PFSK-1 (cell line): ENCODE measurements around the gene PPARGC1A.

ENCODE experiments used
- FOXP2 ChIP-seq: optimal IDR thresholded peaks from 2 replicates; pipeline ENCODE3; 2011; ENCODE audit warnings: borderline replicate concordance, control low read depth, inconsistent platforms; ENCODE audit not compliant: insufficient read depth; ENCODE audit errors: extremely low read length, extremely low read depth
- POLR2AphosphoS5 ChIP-seq: IDR thresholded peaks from 2 replicates; pipeline ENCODE4 v1.6.1; 2012; ENCODE audit warnings: low read depth, mild to moderate bottlenecking, control low read depth, low read length, moderate library complexity
- SIN3A ChIP-seq: IDR thresholded peaks from 2 replicates; pipeline ENCODE4 v1.6.1; 2012; ENCODE audit warnings: mild to moderate bottlenecking, low read length, moderate library complexity, borderline replicate concordance; ENCODE audit not compliant: insufficient read depth
- TAF1 ChIP-seq: IDR thresholded peaks from 2 replicates; pipeline ENCODE4 v1.6.1; 2012; ENCODE audit warnings: low read length, control low read depth, borderline replicate concordance; ENCODE audit not compliant: insufficient read depth
- TF ChIP-seq, protein P1 (sequence below), 2 experiments: IDR thresholded peaks; 2 replicates each; pipeline versions ENCODE4 v1.6.1 to v1.8.0; 2011 to 2012; ENCODE audit warnings: low read depth in 2 of 2, low read length in 2 of 2, control low read depth in 1 of 2, inconsistent platforms in 1 of 2, mild to moderate bottlenecking in 1 of 2, moderate library complexity in 1 of 2; ENCODE audit not compliant: insufficient read depth in 1 of 2

The PPARGC1A gene

DNA sequence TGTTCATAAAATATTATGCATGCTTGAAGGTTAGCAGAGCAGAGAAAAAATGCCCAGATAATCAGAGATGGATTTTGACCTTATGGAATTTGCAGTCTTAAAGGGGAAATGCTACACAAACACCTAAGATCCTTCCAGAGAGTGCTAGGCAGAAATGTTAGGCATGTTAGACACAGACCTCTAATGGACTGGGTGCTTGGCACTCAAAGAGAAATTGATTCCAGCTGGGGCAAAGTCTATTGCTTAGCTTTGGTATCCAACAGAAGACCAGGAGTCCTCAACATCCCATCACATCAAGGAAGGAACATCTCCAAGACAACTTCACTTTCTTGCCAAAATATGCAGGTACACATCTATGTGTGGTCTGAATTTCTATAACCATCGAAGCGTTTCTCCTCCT is 32.2 kb upstream of the PPARGC1A start:
- TF ChIP-seq, protein P1, sequence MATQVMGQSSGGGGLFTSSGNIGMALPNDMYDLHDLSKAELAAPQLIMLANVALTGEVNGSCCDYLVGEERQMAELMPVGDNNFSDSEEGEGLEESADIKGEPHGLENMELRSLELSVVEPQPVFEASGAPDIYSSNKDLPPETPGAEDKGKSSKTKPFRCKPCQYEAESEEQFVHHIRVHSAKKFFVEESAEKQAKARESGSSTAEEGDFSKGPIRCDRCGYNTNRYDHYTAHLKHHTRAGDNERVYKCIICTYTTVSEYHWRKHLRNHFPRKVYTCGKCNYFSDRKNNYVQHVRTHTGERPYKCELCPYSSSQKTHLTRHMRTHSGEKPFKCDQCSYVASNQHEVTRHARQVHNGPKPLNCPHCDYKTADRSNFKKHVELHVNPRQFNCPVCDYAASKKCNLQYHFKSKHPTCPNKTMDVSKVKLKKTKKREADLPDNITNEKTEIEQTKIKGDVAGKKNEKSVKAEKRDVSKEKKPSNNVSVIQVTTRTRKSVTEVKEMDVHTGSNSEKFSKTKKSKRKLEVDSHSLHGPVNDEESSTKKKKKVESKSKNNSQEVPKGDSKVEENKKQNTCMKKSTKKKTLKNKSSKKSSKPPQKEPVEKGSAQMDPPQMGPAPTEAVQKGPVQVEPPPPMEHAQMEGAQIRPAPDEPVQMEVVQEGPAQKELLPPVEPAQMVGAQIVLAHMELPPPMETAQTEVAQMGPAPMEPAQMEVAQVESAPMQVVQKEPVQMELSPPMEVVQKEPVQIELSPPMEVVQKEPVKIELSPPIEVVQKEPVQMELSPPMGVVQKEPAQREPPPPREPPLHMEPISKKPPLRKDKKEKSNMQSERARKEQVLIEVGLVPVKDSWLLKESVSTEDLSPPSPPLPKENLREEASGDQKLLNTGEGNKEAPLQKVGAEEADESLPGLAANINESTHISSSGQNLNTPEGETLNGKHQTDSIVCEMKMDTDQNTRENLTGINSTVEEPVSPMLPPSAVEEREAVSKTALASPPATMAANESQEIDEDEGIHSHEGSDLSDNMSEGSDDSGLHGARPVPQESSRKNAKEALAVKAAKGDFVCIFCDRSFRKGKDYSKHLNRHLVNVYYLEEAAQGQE (IDR thresholded peaks at IDR 0.05; ENCODE audit: insufficient read depth in 1 of 2, low read depth in 2 of 2, low read length in 2 of 2) = no peak
- no peak for TF ChIP-seq FOXP2
- TF ChIP-seq POLR2AphosphoS5 = no peak
- no peak for TF ChIP-seq SIN3A
- TF ChIP-seq TAF1 = no peak

DNA sequence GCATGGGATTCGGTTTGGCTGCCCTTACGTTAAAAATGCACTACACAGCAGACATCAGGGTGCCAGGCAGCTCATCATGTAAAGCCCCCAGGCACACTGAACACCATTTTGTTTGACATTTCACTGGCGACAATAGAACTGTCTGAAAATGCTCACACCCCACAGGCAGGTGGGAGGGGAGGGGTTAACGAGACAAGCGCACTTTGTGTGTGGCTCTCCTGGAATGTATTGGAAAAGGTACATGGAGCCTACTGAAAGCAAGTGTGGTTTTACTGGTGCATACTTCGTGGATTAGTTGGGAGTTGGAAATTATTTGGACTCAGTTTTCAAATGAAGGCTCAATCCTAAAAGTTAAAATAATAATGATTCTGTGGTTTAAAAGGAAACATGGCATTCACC is 31.6 kb upstream of the PPARGC1A start:
- TF ChIP-seq FOXP2 (no peak), SIN3A (no peak), POLR2AphosphoS5 (no peak), TAF1 (no peak)
- TF ChIP-seq, protein P1 (IDR thresholded peaks at IDR 0.05; ENCODE audit: insufficient read depth in 1 of 2, low read depth in 2 of 2, low read length in 2 of 2) = no peak

- TF ChIP-seq SIN3A (no peak), TAF1 (no peak), FOXP2 (no peak), POLR2AphosphoS5 (no peak)
- TF ChIP-seq, protein P1 (IDR thresholded peaks at IDR 0.05; ENCODE audit: insufficient read depth in 1 of 2, low read depth in 2 of 2, low read length in 2 of 2) = no peak
Measured at GRCh38 chr4:23920716-23921446, 31.0 kb upstream of the PPARGC1A start.

GRCh38 chr4:23920296-23920695 is 30.4 kb upstream of the PPARGC1A start:
- TF ChIP-seq POLR2AphosphoS5 (no peak), FOXP2 (no peak), SIN3A (no peak), TAF1 (no peak)
- TF ChIP-seq, protein P1 (IDR thresholded peaks at IDR 0.05; ENCODE audit: insufficient read depth in 1 of 2, low read depth in 2 of 2, low read length in 2 of 2) = no peak
